Heart left ventricle (tissue), 13 donors: ENCODE data around the gene PARD3.

Experiments
- POLR2A ChIP-seq, 2 donors: fragments of 450-650 bp; IDR thresholded peaks; one replicate each; pipeline ENCODE4 v1.6.1; 2017; ENCODE audit warnings: antibody characterized with exemption in 2 of 2, mild to moderate bottlenecking in 2 of 2, moderate library complexity in 2 of 2
- TF ChIP-seq, protein P1 (sequence below), 12 donors: fragments of 200-600 bp; sonication (generic) in 4 of 12; IDR thresholded peaks; one replicate each; pipeline versions ENCODE4 v1.5.0 to v1.8.0; 2018 to 2022; ENCODE audit warnings: antibody characterized with exemption in 12 of 12, mild to moderate bottlenecking in 5 of 12
- donor health status: ischemic (EF 13 %, LVEDD 7.1; RV severe dilation, severe dysfunction).
- donor health status: DM: no; HTN: yes; CAD: no.
- donor health status: DM: no; HTN: no; CAD: no.
- donor health status: ischemic (EF 25% LVEDD 6.9; RV normal size, moderate dysfunction).
- donor health status: ischemic (EF 25% LVEDD 5.7; RV mildly dilated, moderate dysfunction).
- donor health status: ischemic (EF 35%, LVEDD 5.7; RV mildly dilated, moderate dysfunction).
- donor health status: nonischemic (EF 11% LVEDD 7.7; RV severe dilation, severe dysfunction).
- donor health status: DM: yes; HTN: yes; CAD: no.
- donor health status: PGD.
- donor health status: ischemic (EF 29% LVEDD 5.4; RV normal size, mild dysfunction).
- donor health status: nonischemic (EF 23%, LVEDD 6.1; RV moderate dilation, normal function).

DNA sequence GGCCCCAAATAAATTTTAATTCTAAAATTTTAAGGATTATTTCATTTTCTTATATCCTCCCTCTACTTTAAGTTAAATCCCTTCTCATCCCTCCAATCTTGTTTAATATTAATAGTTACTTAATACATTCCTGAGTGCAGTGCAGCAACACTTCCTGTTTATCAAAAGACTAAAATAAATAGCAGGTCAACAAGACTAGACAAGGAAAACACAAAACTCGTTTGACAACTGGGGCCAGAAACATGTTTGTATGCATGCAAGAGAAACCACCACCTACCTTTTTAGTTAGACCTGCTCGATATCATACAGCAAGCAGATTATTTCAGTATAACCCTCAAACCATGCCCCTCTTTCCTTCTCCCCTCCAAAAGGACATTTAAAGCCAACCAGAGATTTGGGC is 95.8 kb downstream of the PARD3 start:
- TF ChIP-seq, protein P1, sequence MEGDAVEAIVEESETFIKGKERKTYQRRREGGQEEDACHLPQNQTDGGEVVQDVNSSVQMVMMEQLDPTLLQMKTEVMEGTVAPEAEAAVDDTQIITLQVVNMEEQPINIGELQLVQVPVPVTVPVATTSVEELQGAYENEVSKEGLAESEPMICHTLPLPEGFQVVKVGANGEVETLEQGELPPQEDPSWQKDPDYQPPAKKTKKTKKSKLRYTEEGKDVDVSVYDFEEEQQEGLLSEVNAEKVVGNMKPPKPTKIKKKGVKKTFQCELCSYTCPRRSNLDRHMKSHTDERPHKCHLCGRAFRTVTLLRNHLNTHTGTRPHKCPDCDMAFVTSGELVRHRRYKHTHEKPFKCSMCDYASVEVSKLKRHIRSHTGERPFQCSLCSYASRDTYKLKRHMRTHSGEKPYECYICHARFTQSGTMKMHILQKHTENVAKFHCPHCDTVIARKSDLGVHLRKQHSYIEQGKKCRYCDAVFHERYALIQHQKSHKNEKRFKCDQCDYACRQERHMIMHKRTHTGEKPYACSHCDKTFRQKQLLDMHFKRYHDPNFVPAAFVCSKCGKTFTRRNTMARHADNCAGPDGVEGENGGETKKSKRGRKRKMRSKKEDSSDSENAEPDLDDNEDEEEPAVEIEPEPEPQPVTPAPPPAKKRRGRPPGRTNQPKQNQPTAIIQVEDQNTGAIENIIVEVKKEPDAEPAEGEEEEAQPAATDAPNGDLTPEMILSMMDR (IDR thresholded peaks at IDR 0.05) = no peak
- no peak for TF ChIP-seq POLR2A (IDR thresholded peaks at IDR 0.05)
